ENCODE results near the gene KANSL1.

Gene KANSL1

GRCh38 chr17:45980855-45981254, 212.4 kb downstream of the KANSL1 start:
- H3K27me3 ChIP-seq = no peaks in the 10 kb centered on the region

More at GRCh38 chr17:45980855-45981254, 212.4 kb downstream of the KANSL1 start:
- no peak overlapping the region for H3K4me2 ChIP-seq
- TF ChIP-seq Cebpa-rat (IDR thresholded peaks at IDR 0.05) = no peak
- no peak overlapping the region for H3K9ac ChIP-seq
- peaks cover 7 to 24% (median 20%) of the 10 kb centered on the region in 10 experiments for H3K4me1 ChIP-seq
- H3K36me3 ChIP-seq = no peaks in the 10 kb centered on the region
- peaks cover 0 to 6% (median 0%) of the 10 kb centered on the region in 11 experiments; a peak in 1 of 22 replicates for H4K20me1 ChIP-seq
- H3K4me3 ChIP-seq = no peak overlapping the region
- no peak overlapping the region for H3K27ac ChIP-seq
- no peaks in the 10 kb centered on the region for H3K9me3 ChIP-seq (replicated peaks in 1 of 11)
